Pancreas (tissue), 10 donors: ENCODE results near the gene PCGF1. TPM values are rescaled to one million over a fixed set of nuclear protein-coding genes. Genes with fewer than 3 reads are reported as not detected.

Experiments
- ATAC-seq, 4 donors: fragments of 200-7000 bp; cut with Tn5 transposase; one replicate each; pipeline versions ENCODE4 v1.8.0 to v1.9.1; 2020; ENCODE audit warnings: mild to moderate bottlenecking in 4 of 4, moderate library complexity in 4 of 4
- DNase-seq, 6 donors: peaks; one replicate each; pipeline ENCODE4 v3.0.0-alpha.2; 2020
- FAIRE-seq: peaks from 2 replicates; lab custom pipeline; 2012; peaks lifted over from hg19 to GRCh38; lab: Jason Lieb, UNC
- H3K27ac ChIP-seq, 4 donors: fragments of 200-600 bp; sonication (generic); 1 replicate in 3 of 4; 2 replicates in 1 of 4; pipeline versions ENCODE4 v1.5.0 to v1.8.0; 2020
- H3K27me3 ChIP-seq, 4 donors: fragments of 200-600 bp; one replicate each; pipeline ENCODE4 v1.8.0; 2021
- H3K36me3 ChIP-seq, 3 donors: fragments of 200-600 bp; sonication (generic) in 1 of 3; one replicate each; pipeline versions ENCODE4 v1.5.0 to v1.8.0; 2020 to 2021
- H3K4me1 ChIP-seq, 3 donors: fragments of 200-600 bp; one replicate each; pipeline ENCODE4 v1.8.0; 2021
- H3K4me3 ChIP-seq, 4 donors: fragments of 200-600 bp; sonication (generic) in 2 of 4; one replicate each; pipeline versions ENCODE4 v1.5.0 to v1.8.0; 2020 to 2021
- H3K9me3 ChIP-seq, 4 donors: fragments of 200-600 bp; one replicate each; pipeline ENCODE4 v1.8.0; 2021
- CTCF ChIP-seq, 4 donors: fragments of 200-600 bp; sonication (generic) in 3 of 4; IDR thresholded peaks; one replicate each; pipeline versions ENCODE4 v1.5.0 to v1.8.0; 2021; ENCODE audit warnings: antibody characterized with exemption in 4 of 4
- WGBS, 2 donors: extraction: QIAGEN DNeasy Blood & Tissue Kit; methylation state at CpG; one replicate each; pipeline ENCODE4 v1.1.7; 2013; 5-methylcytosine and 5-hydroxymethylcytosine counted together
- intact Hi-C, 3 donors: fragments of 100-400 bp; cut with DNase I; formaldehyde crosslinking; loops; one replicate each; pipeline versions ENCODE4 v1.11.1 to v1.14.2; 2022
- polyA plus RNA-seq, 2 donors: library from polyadenylated mRNA; stranded (reverse); fragments of 200-250 nt; gene quantifications; one replicate each; pipeline ENCODE4 v1.2.3, GENCODE V29; 2013
- total RNA-seq, 6 donors: library from RNA; stranded (reverse); fragmentation: NEBNext Ultra II Directional in 4 of 6; extraction: Animal tissue kit (Norgen Biotek cat#: 25700) in 4 of 6; gene quantifications; one replicate each; pipeline versions ENCODE4 v1.2.1 to v1.2.4, GENCODE V29; 2021 to 2023
- donor health status: healthy with polysubstance abuse.
- donor health status: DM: no; HTN: no; CAD: no; lungs with moderate emphysema.
- donor health status: DM: no; HTN: no; CAD: no.
- donor health status: control.
- donor health status: control.
- donor health status: Bipolar disorder and iron deficiency.
- donor health status: DM: yes; HTN: yes; CAD: no.
- donor health status: DM: no; HTN: no; CAD: no.
- donor health status: DM: no; HTN: no; CAD: no.
- donor health status: DM: yes; HTN: yes; CAD: no.

The PCGF1 gene
- total and polyA plus RNA-seq, 8 donors = 8.8 to 16.4 (median 12.4) TPM

- 20 to 34% methylated on average over 15 to 26 of the region's 26 CpGs for WGBS, 2 donors
- no peak for TF ChIP-seq CTCF (IDR thresholded peaks at IDR 0.05)
- Histone ChIP-seq H3K27ac (peak overlapping the region in 3 of 4 donors; percentile 6 to 36 (median 15)), H3K4me3 (peak overlapping the region; percentile 30 to 64 (median 46)), H3K4me1 (peaks cover 0 to 7% (median 3%) of the 10 kb centered on the region in 3 donors), H3K9me3 (no peaks in the 10 kb centered on the region), H3K27me3 (no peaks in the 10 kb centered on the region), H3K36me3 (no peaks in the 10 kb centered on the region)
- intact Hi-C loops = no loop called here
- ATAC-seq (no peak), FAIRE-seq (no peak), DNase-seq (no peak)
Observed at GRCh38 chr2:74548285-74548899, 40.9 kb upstream of the PCGF1 start.

- DNase-seq (no peak), ATAC-seq (no peak), FAIRE-seq (no peak)
- Histone ChIP-seq H3K4me3 (no peak overlapping the region), H3K4me1 (peaks cover 0 to 7% (median 3%) of the 10 kb centered on the region in 3 donors), H3K36me3 (no peaks in the 10 kb centered on the region), H3K27me3 (no peaks in the 10 kb centered on the region), H3K9me3 (no peaks in the 10 kb centered on the region), H3K27ac (no peak overlapping the region)
- TF ChIP-seq CTCF (IDR thresholded peaks at IDR 0.05) = no peak
- intact Hi-C loops = no loop called here
- WGBS, 2 donors = 71 to 75% methylated on average over 3 of the region's 3 CpGs
Observed at GRCh38 chr2:74546004-74546403, 38.5 kb upstream of the PCGF1 start.

GRCh38 chr2:74544634-74545033 lies 37.1 kb upstream of the PCGF1 start:
- no peak overlapping the region for H3K4me3 ChIP-seq
- FAIRE-seq (no peak), ATAC-seq (no peak), DNase-seq (no peak)
- intact Hi-C loops = no loop called here
- no peaks in the 10 kb centered on the region for H3K36me3 ChIP-seq
- no peak overlapping the region for H3K27ac ChIP-seq
- TF ChIP-seq CTCF (IDR thresholded peaks at IDR 0.05) = no peak
- H3K4me1 ChIP-seq = peaks cover 0 to 4% (median 3%) of the 10 kb centered on the region in 3 donors
- WGBS, 2 donors = 65 to 67% methylated on average over 3 of the region's 3 CpGs
- H3K27me3 ChIP-seq = no peaks in the 10 kb centered on the region
- H3K9me3 ChIP-seq = no peaks in the 10 kb centered on the region

- WGBS, 2 donors = 72 to 85% methylated on average over 1 of the region's 1 CpG
- TF ChIP-seq CTCF (IDR thresholded peaks at IDR 0.05) = no peak
- no peak overlapping the region for H3K27ac ChIP-seq
- H3K9me3 ChIP-seq = no peaks in the 10 kb centered on the region
- H3K4me3 ChIP-seq = no peak overlapping the region
- H3K4me1 ChIP-seq = no peaks in the 10 kb centered on the region
- no peaks in the 10 kb centered on the region for H3K27me3 ChIP-seq
- intact Hi-C loops = no loop called here
- FAIRE-seq (no peak), ATAC-seq (no peak), DNase-seq (no peak)
- no peaks in the 10 kb centered on the region for H3K36me3 ChIP-seq
Observed at GRCh38 chr2:74542978-74543377, 35.5 kb upstream of the PCGF1 start.

- H3K4me3 ChIP-seq = no peak overlapping the region
- no peak for ATAC-seq
- no peaks in the 10 kb centered on the region for H3K36me3 ChIP-seq
- no peaks in the 10 kb centered on the region for H3K4me1 ChIP-seq
- H3K27ac ChIP-seq = no peak overlapping the region
- DNase-seq = no peak
- 61 to 67% methylated on average over 5 of the region's 5 CpGs for WGBS, 2 donors
- no peak for FAIRE-seq
- intact Hi-C loops = no loop called here
- no peak for TF ChIP-seq CTCF (IDR thresholded peaks at IDR 0.05)
- no peaks in the 10 kb centered on the region for H3K9me3 ChIP-seq
- H3K27me3 ChIP-seq = no peaks in the 10 kb centered on the region
Observed at GRCh38 chr2:74540291-74540690, 32.8 kb upstream of the PCGF1 start.
